HepG2 (cell line): Measurements from ENCODE around the gene ZIC2. TPM values are rescaled to one million over a fixed set of nuclear protein-coding genes. Genes with fewer than 3 reads are reported as not detected.
A peak's percentile ranks its signal among the peaks of the same experiment; 100 is the strongest.

Experiments used
- ATAC-seq: fragments of 200-7000 bp; cut with Tn5 transposase; 3 replicates; pipeline ENCODE4 v1.9.1; 2020; ENCODE audit warnings: mild to moderate bottlenecking, moderate library complexity
- BruUV-seq: library from RNA; stranded (reverse); fragments of 400-500 nt; replicated peaks from 2 replicates; lab custom pipeline; 2021; lab: Mats Ljungman, UMichigan
- CTCF ChIA-PET: fragments of 300-600 bp; formaldehyde crosslinking; extraction: SDS; loops from one replicate; lab custom pipeline; 2021; ENCODE audit warnings: low total read pairs, inconsistent platforms, low intra/inter-chr PET ratio; lab: Yijun Ruan, JAX
- POLR2A ChIA-PET: fragments of 350-600 bp; sonication (Branson Sonifier 250); formaldehyde crosslinking; loops from one replicate; lab custom pipeline; 2020; ENCODE audit warnings: antibody characterized with exemption, inconsistent platforms; lab: Yijun Ruan, JAX
- DNase-seq: peaks from one replicate; pipeline ENCODE4 v3.0.0-alpha.2; 2015; ENCODE audit warnings: low spot score
- FAIRE-seq: peaks from 3 replicates; lab custom pipeline; 2011; peaks lifted over from hg19 to GRCh38; lab: Jason Lieb, UNC
- H2AFZ ChIP-seq: one replicate; pipeline ENCODE4 v1.6.1; 2011; ENCODE audit warnings: low read length, inconsistent platforms
- H3K27ac ChIP-seq: fragments of 300-600 bp; 3 replicates; pipeline ENCODE4 v1.8.0; 2011; ENCODE audit warnings: mixed run types, mild to moderate bottlenecking, mixed read lengths, low read length, inconsistent platforms; ENCODE audit not compliant: insufficient read depth; ENCODE audit errors: extremely low read length
- H3K27me3 ChIP-seq, 2 experiments: fragments of 200-600 bp in 1 of 2; 2 replicates in 1 of 2; 3 replicates in 1 of 2; pipeline versions ENCODE4 v1.6.0 to v1.8.0; 2011; ENCODE audit warnings: low read length in 2 of 2, mild to moderate bottlenecking in 2 of 2, moderate library complexity in 2 of 2, inconsistent platforms in 1 of 2; ENCODE audit not compliant: insufficient read depth in 2 of 2, control insufficient read depth in 1 of 2
- H3K36me3 ChIP-seq, 2 experiments: fragments of 200-600 bp in 1 of 2; replicated peaks in 1 of 2; 2 replicates in 1 of 2; 3 replicates in 1 of 2; pipeline versions ENCODE4 v1.5.1 to v1.8.0; 2011; ENCODE audit warnings: low read length in 2 of 2, inconsistent platforms in 1 of 2; ENCODE audit not compliant: insufficient read depth in 2 of 2, control insufficient read depth in 1 of 2
- H3K4me1 ChIP-seq: 2 replicates; pipeline ENCODE4 v1.5.1; 2012; ENCODE audit warnings: low read length, inconsistent platforms; ENCODE audit not compliant: insufficient read depth
- H3K4me2 ChIP-seq: 2 replicates; pipeline ENCODE4 v1.6.0; 2011; ENCODE audit warnings: low read depth, low read length, inconsistent platforms
- H3K4me3 ChIP-seq, 3 experiments: fragments of 200-600 bp in 1 of 3; sonication (generic), shearing (Covaris generic) in 1 of 3; replicated peaks in 1 of 3; 2 replicates each; pipeline ENCODE4 v1.5.1; 2011 to 2016; ENCODE audit warnings: low read length in 3 of 3, inconsistent platforms in 2 of 3, low read depth in 2 of 3, mild to moderate bottlenecking in 2 of 3, control low read depth in 1 of 3, mixed read lengths in 1 of 3; ENCODE audit not compliant: insufficient read depth in 1 of 3
- H3K79me2 ChIP-seq: one replicate; pipeline ENCODE4 v1.6.1; 2011; ENCODE audit warnings: low read length, inconsistent platforms; ENCODE audit not compliant: insufficient read depth
- H3K9ac ChIP-seq: 2 replicates; pipeline ENCODE4 v1.6.0; 2011; ENCODE audit warnings: mild to moderate bottlenecking, low read depth, low read length, inconsistent platforms; ENCODE audit not compliant: insufficient read depth
- H3K9me3 ChIP-seq: 2 replicates; pipeline ENCODE4 v1.5.1; 2012; ENCODE audit warnings: mild to moderate bottlenecking, low read length
- H4K20me1 ChIP-seq: 2 replicates; pipeline ENCODE4 v1.6.0; 2011; ENCODE audit warnings: inconsistent platforms, mild to moderate bottlenecking, low read length, moderate library complexity; ENCODE audit not compliant: insufficient read depth
- ATF4 ChIP-seq, 2 experiments: fragments of 450-650 bp in 1 of 2; sonication (generic) in 1 of 2; formaldehyde crosslinking; IDR thresholded peaks; 2 replicates each; pipeline versions ENCODE4 v1.5.0 to v1.8.0; 2020 to 2022; ENCODE audit warnings: mild to moderate bottlenecking in 1 of 2, missing genetic modification reagents in 1 of 2
- EED ChIP-seq: sonication (generic); formaldehyde crosslinking; IDR thresholded peaks from 2 replicates; pipeline ENCODE4 v1.5.0; 2020; ENCODE audit warnings: mild to moderate bottlenecking, missing genetic modification reagents
- ETS1 ChIP-seq: sonication (generic); formaldehyde crosslinking; IDR thresholded peaks from 2 replicates; pipeline ENCODE4 v1.4.0; 2020; ENCODE audit warnings: missing genetic modification reagents
- HMGA1 ChIP-seq: sonication (generic); formaldehyde crosslinking; conservative IDR thresholded peaks from 2 replicates; pipeline ENCODE4 v1.4.0; 2020; ENCODE audit warnings: missing genetic modification reagents
- KLF11 ChIP-seq: IDR thresholded peaks from 2 replicates; pipeline ENCODE4 v1.6.1; 2016; ENCODE audit warnings: missing compliant biosample characterization
- MED8 ChIP-seq: sonication (generic); formaldehyde crosslinking; IDR thresholded peaks from 2 replicates; pipeline ENCODE4 v1.8.1; 2023; ENCODE audit warnings: mild to moderate bottlenecking, missing genetic modification reagents; ENCODE audit not compliant: insufficient replicate concordance
- POGK ChIP-seq: sonication (generic); formaldehyde crosslinking; conservative IDR thresholded peaks from 2 replicates; pipeline ENCODE4 v1.8.0; 2022; ENCODE audit warnings: mild to moderate bottlenecking, moderate library complexity, missing genetic modification reagents
- RAD51 ChIP-seq: fragments of 450-650 bp; IDR thresholded peaks from 2 replicates; pipeline ENCODE4 v1.6.1; 2016; ENCODE audit warnings: borderline replicate concordance
- SAP130 ChIP-seq: IDR thresholded peaks from 2 replicates; pipeline ENCODE4 v1.6.1; 2016; ENCODE audit warnings: low read depth
- ZBED4 ChIP-seq: sonication (generic); formaldehyde crosslinking; IDR thresholded peaks from 2 replicates; pipeline ENCODE4 v1.4.0; 2020; ENCODE audit warnings: missing genetic modification reagents, borderline replicate concordance
- ZNF276 ChIP-seq: sonication (generic); formaldehyde crosslinking; IDR thresholded peaks from 2 replicates; pipeline ENCODE4 v1.4.0; 2020; ENCODE audit warnings: mild to moderate bottlenecking, low read depth, missing genetic modification reagents
- ZNF331 ChIP-seq: sonication (generic); formaldehyde crosslinking; IDR thresholded peaks from 2 replicates; pipeline ENCODE4 v1.4.0; 2020; ENCODE audit warnings: missing genetic modification reagents
- ZNF878 ChIP-seq: sonication (generic); formaldehyde crosslinking; IDR thresholded peaks from 2 replicates; pipeline ENCODE4 v1.8.1; 2023; ENCODE audit warnings: mild to moderate bottlenecking, missing genetic modification reagents, moderate library complexity
- WGBS: methylation state at CpG from one replicate; pipeline ENCODE4 v1.1.6; 2017; ENCODE audit warnings: low lambda C conversion rate; 5-methylcytosine and 5-hydroxymethylcytosine counted together
- in situ Hi-C: cut with HindIII; loops from 2 replicates; pipeline ENCODE4 v1.10.0; 2017; ENCODE audit warnings: low pct_unique_long_range_greater_than_20kb; ENCODE audit not compliant: extremely low pct_ligation_motif_present
- intact Hi-C: fragments of 100-400 bp; cut with micrococcal nuclease; formaldehyde crosslinking; loops from one replicate; pipeline ENCODE4 v1.10.0; 2022; ENCODE audit not compliant: unreplicated experiment
- polyA plus RNA-seq, 8 experiments: library from polyadenylated mRNA; depleted of rRNA in 3 of 8; stranded (reverse) in 7 of 8; unstranded in 1 of 8; fragments of >200 nt; fragmentation: Illumina TruSeq in 4 of 8; extraction: Trizol in 4 of 8; gene quantifications; 2 replicates each; pipeline versions ENCODE4 v1.2.1 to v1.2.3, GENCODE V29; 2011 to 2016; ENCODE audit warnings: low read depth in 4 of 8, missing spikeins in 1 of 8, mixed read lengths in 1 of 8; ENCODE audit not compliant: insufficient read depth in 1 of 8
- total RNA-seq, 5 experiments: library from RNA; depleted of rRNA; stranded (reverse); fragments of >200 nt; fragmentation: Illumina TruSeq; extraction: Trizol; gene quantifications; 2 replicates each; pipeline ENCODE4 v1.2.3, GENCODE V29; 2016; ENCODE audit warnings: low read depth in 1 of 5

Gene ZIC2
- total and polyA plus RNA-seq, 2 of the 13 experiments (the other 11 are each of a cell fraction or from before 2014, with no cell fraction given), result 0.13 TPM; not detected in 1

- Histone ChIP-seq H3K79me2 (no peaks in the 10 kb centered on the region), H3K9ac (no peak overlapping the region), H2AFZ (no peak overlapping the region), H3K36me3 (no peaks in the 10 kb centered on the region), H3K4me2 (peak overlapping the region; percentile 82; the same call in 1 of the 2 replicates), H3K4me1 (peaks cover 32% of the 10 kb centered on the region), H3K4me3 (no peak overlapping the region), H3K9me3 (no peaks in the 10 kb centered on the region), H3K27me3 (peaks cover 2 to 15% of the 10 kb centered on the region in 2 experiments; a peak in 4 of 5 replicates), H4K20me1 (no peaks in the 10 kb centered on the region), H3K27ac (no peak overlapping the region)
- CTCF ChIA-PET, result no interaction called here
- POLR2A ChIA-PET, result no interaction called here
- DNase-seq (no peak), FAIRE-seq (no peak), ATAC-seq (no peak)
- WGBS, result 69% methylated on average over 4 of the region's 4 CpGs
- BruUV-seq, result no TSS peak
- intact Hi-C loops, result no loop called here
- in situ Hi-C loops, result no loop called here
- no peak for TF ChIP-seq SAP130 (CRISPR knock-in tag)
- no peak for TF ChIP-seq HMGA1 (CRISPR knock-in tag)
- no peak for TF ChIP-seq ZNF878 (CRISPR knock-in tag)
- TF ChIP-seq ETS1 (CRISPR knock-in tag), result no peak
- TF ChIP-seq EED (CRISPR knock-in tag), result no peak
- no peak for TF ChIP-seq RAD51
- no peak for TF ChIP-seq ZNF276 (CRISPR knock-in tag)
- no peak for TF ChIP-seq ZBED4 (CRISPR knock-in tag)
- TF ChIP-seq MED8 (CRISPR knock-in tag), result no peak
- TF ChIP-seq ATF4 (CRISPR knock-in tag; IDR thresholded peaks at IDR 0.05), result no peak
- TF ChIP-seq POGK (CRISPR knock-in tag), result no peak
- TF ChIP-seq KLF11 (CRISPR knock-in tag), result no peak
- TF ChIP-seq ZNF331 (CRISPR knock-in tag), result no peak
Observed at GRCh38 chr13:99941911-99942310, 39.7 kb upstream of the ZIC2 start.
